Mesothelial cell of epicardium (in vitro differentiated cells): Measurements from ENCODE around the gene CACNA1B. TPM values are rescaled to one million over a fixed set of nuclear protein-coding genes. Genes with fewer than 3 reads are reported as not detected.

Experiments used
- DNase-seq, 2 experiments: peaks; one replicate each; pipeline ENCODE4 v3.0.0; 2021; ENCODE audit warnings: low spot score in 2 of 2; ENCODE audit not compliant: unreplicated experiment in 2 of 2
- H3K27ac Mint-ChIP-seq: 2 replicates; pipeline ENCODE4 v1.8.0; 2021; ENCODE audit warnings: mixed read lengths
- H3K27me3 Mint-ChIP-seq: 2 replicates; pipeline ENCODE4 v1.8.0; 2021; ENCODE audit warnings: low read depth, mixed read lengths
- H3K36me3 Mint-ChIP-seq: 2 replicates; pipeline ENCODE4 v1.8.0; 2021; ENCODE audit warnings: mixed read lengths
- H3K4me1 Mint-ChIP-seq: 2 replicates; pipeline ENCODE4 v1.8.0; 2021; ENCODE audit warnings: mixed read lengths
- H3K4me3 Mint-ChIP-seq: 2 replicates; pipeline ENCODE4 v1.8.0; 2021; ENCODE audit warnings: mild to moderate bottlenecking, moderate library complexity, mixed read lengths
- H3K9me3 Mint-ChIP-seq: 2 replicates; pipeline ENCODE4 v1.8.0; 2021; ENCODE audit warnings: mixed read lengths
- CTCF ChIP-seq: fragments of 200-600 bp; sonication (generic); IDR thresholded peaks from one replicate; pipeline ENCODE4 v1.5.0; 2021; ENCODE audit warnings: antibody characterized with exemption; ENCODE audit not compliant: unreplicated experiment
- total RNA-seq: library from RNA; stranded (reverse); gene quantifications from 3 replicates; pipeline ENCODE4 v1.2.1, GENCODE V29; 2021

Gene CACNA1B
- total RNA-seq, 1 donor from 2014 or later: 0.87 TPM

- no peaks in the 10 kb centered on the region for H3K4me1 Mint-ChIP-seq
- peak in 1 of 2 experiments; percentile 35 for DNase-seq
- H3K36me3 Mint-ChIP-seq: no peaks in the 10 kb centered on the region
- H3K27me3 Mint-ChIP-seq: no peaks in the 10 kb centered on the region
- H3K4me3 Mint-ChIP-seq: no peak overlapping the region
- TF ChIP-seq CTCF: no peak
- H3K27ac Mint-ChIP-seq: no peak overlapping the region
- H3K9me3 Mint-ChIP-seq: no peaks in the 10 kb centered on the region
Measured at GRCh38 chr9:137973829-137974416, 96.3 kb downstream of the CACNA1B start.

- peak in 1 of 2 experiments; percentile 34 for DNase-seq
- H3K27me3 Mint-ChIP-seq: no peaks in the 10 kb centered on the region
- H3K36me3 Mint-ChIP-seq: no peaks in the 10 kb centered on the region
- TF ChIP-seq CTCF: no peak
- H3K4me3 Mint-ChIP-seq: no peak overlapping the region
- no peak overlapping the region for H3K27ac Mint-ChIP-seq
- no peaks in the 10 kb centered on the region for H3K9me3 Mint-ChIP-seq
- H3K4me1 Mint-ChIP-seq: no peaks in the 10 kb centered on the region
Measured at GRCh38 chr9:137974746-137975526, 97.4 kb downstream of the CACNA1B start.

GRCh38 chr9:137975527-137975913 is 97.9 kb downstream of the CACNA1B start:
- TF ChIP-seq CTCF: no peak
- Mint-ChIP-seq H3K4me1 (no peaks in the 10 kb centered on the region), H3K4me3 (no peak overlapping the region), H3K9me3 (no peaks in the 10 kb centered on the region), H3K36me3 (no peaks in the 10 kb centered on the region), H3K27ac (no peak overlapping the region), H3K27me3 (no peaks in the 10 kb centered on the region)
- no peak for DNase-seq

- H3K4me1 Mint-ChIP-seq: no peaks in the 10 kb centered on the region
- no peaks in the 10 kb centered on the region for H3K36me3 Mint-ChIP-seq
Measured at GRCh38 chr9:137975936-137976565, 98.5 kb downstream of the CACNA1B start.

More at GRCh38 chr9:137975936-137976565, 98.5 kb downstream of the CACNA1B start:
- no peak for TF ChIP-seq CTCF
- peak in 1 of 2 experiments; percentile 36 for DNase-seq
- H3K9me3 Mint-ChIP-seq: no peaks in the 10 kb centered on the region
- no peak overlapping the region for H3K27ac Mint-ChIP-seq
- H3K27me3 Mint-ChIP-seq: no peaks in the 10 kb centered on the region
- H3K4me3 Mint-ChIP-seq: no peak overlapping the region
